SK-N-MC (cell line): ENCODE data around the gene CIB1.
A peak's percentile ranks its signal among the peaks of the same experiment; 100 is the strongest.

Experiments
- DNase-seq: peaks from one replicate; pipeline ENCODE4 v3.0.0-alpha.2; 2011; ENCODE audit warnings: low read depth, low spot score
- H3K27ac ChIP-seq: fragments of 200-600 bp; sonication (generic); 2 replicates; pipeline ENCODE4 v1.5.1; 2016; ENCODE audit warnings: mixed run types
- H3K36me3 ChIP-seq: fragments of 200-600 bp; sonication (generic); 2 replicates; pipeline ENCODE4 v1.6.1; 2017; ENCODE audit warnings: antibody characterized with exemption, low read length, mixed read lengths; ENCODE audit not compliant: insufficient read depth
- H3K4me3 ChIP-seq: fragments of 200-600 bp; sonication (generic); 2 replicates; pipeline ENCODE4 v1.5.1; 2016
- H3K9ac ChIP-seq: fragments of 200-600 bp; sonication (generic); 2 replicates; pipeline ENCODE4 v1.8.0; 2017; ENCODE audit warnings: mixed run types, mixed read lengths; ENCODE audit not compliant: insufficient read length
- H3K9me3 ChIP-seq: fragments of 200-600 bp; sonication (generic); 2 replicates; pipeline ENCODE4 v1.6.1; 2017; ENCODE audit warnings: low read depth, mild to moderate bottlenecking, antibody characterized with exemption, low read length, moderate library complexity, mixed read lengths
- EZH2 ChIP-seq: fragments of 200-600 bp; sonication (generic); IDR thresholded peaks from one replicate; pipeline ENCODE4 v1.6.1; 2017; ENCODE audit warnings: antibody characterized with exemption
- FOXP2 ChIP-seq: optimal IDR thresholded peaks from 2 replicates; pipeline ENCODE3; 2011; ENCODE audit warnings: mild to moderate bottlenecking, moderate library complexity; ENCODE audit not compliant: insufficient read depth; ENCODE audit errors: extremely low read length, control extremely low read depth
- POLR2AphosphoS5 ChIP-seq: IDR thresholded peaks from 2 replicates; pipeline ENCODE4 v1.6.1; 2012; ENCODE audit warnings: mild to moderate bottlenecking, low read depth, low read length, borderline replicate concordance

The CIB1 gene

GRCh38 chr15:90248789-90249202 is 15.1 kb upstream of the CIB1 start:
- no peak overlapping the region for H3K9ac ChIP-seq
- no peak overlapping the region for H3K27ac ChIP-seq
- DNase-seq = no peak
- H3K9me3 ChIP-seq = no peaks in the 10 kb centered on the region
- no peak overlapping the region for H3K4me3 ChIP-seq
- H3K36me3 ChIP-seq = no peaks in the 10 kb centered on the region
- TF ChIP-seq FOXP2 (no peak), POLR2AphosphoS5 (no peak), EZH2 (no peak)

- TF ChIP-seq POLR2AphosphoS5 (no peak), FOXP2 (no peak), EZH2 (no peak)
- Histone ChIP-seq H3K4me3 (no peak overlapping the region), H3K27ac (no peak overlapping the region), H3K9me3 (no peaks in the 10 kb centered on the region), H3K36me3 (no peaks in the 10 kb centered on the region), H3K9ac (no peak overlapping the region)
- DNase-seq = no peak
These were observed 10.3 kb upstream of the CIB1 start for GRCh38 chr15:90243943-90244639.

GRCh38 chr15:90241343-90242192 is 7.8 kb upstream of the CIB1 start:
- H3K9me3 ChIP-seq = no peaks in the 10 kb centered on the region
- DNase-seq = no peak
- no peak overlapping the region for H3K9ac ChIP-seq
- no peak overlapping the region for H3K4me3 ChIP-seq
- peaks cover 8% of the 10 kb centered on the region for H3K36me3 ChIP-seq
- no peak overlapping the region for H3K27ac ChIP-seq
- TF ChIP-seq EZH2 = no peak
- no peak for TF ChIP-seq FOXP2
- no peak for TF ChIP-seq POLR2AphosphoS5

GRCh38 chr15:90240856-90241255 is 7.1 kb upstream of the CIB1 start:
- DNase-seq = no peak
- no peak overlapping the region for H3K27ac ChIP-seq
- H3K9ac ChIP-seq = no peak overlapping the region
- H3K36me3 ChIP-seq = peaks cover 8% of the 10 kb centered on the region
- no peak for TF ChIP-seq EZH2
- TF ChIP-seq FOXP2 = no peak
- no peak for TF ChIP-seq POLR2AphosphoS5
- no peaks in the 10 kb centered on the region for H3K9me3 ChIP-seq
- no peak overlapping the region for H3K4me3 ChIP-seq

GRCh38 chr15:90239371-90239770 is 5.6 kb upstream of the CIB1 start:
- no peak for DNase-seq
- H3K36me3 ChIP-seq = peaks cover 8% of the 10 kb centered on the region
- no peak overlapping the region for H3K27ac ChIP-seq
- H3K4me3 ChIP-seq = no peak overlapping the region
- no peak overlapping the region for H3K9ac ChIP-seq
- no peaks in the 10 kb centered on the region for H3K9me3 ChIP-seq
- TF ChIP-seq EZH2 (no peak), FOXP2 (no peak), POLR2AphosphoS5 (no peak)

GRCh38 chr15:90234096-90234988 is 601 bp upstream of the CIB1 start, which contains the start of gene GDPGP1:
Gene GDPGP1, plus strand, starts transcription at chr15:90234209. Its CDS starts 6,700 bp downstream, at chr15:90240909.
- DNase-seq = no peak
- Histone ChIP-seq H3K9me3 (no peaks in the 10 kb centered on the region), H3K36me3 (peaks cover 8% of the 10 kb centered on the region), H3K27ac (no peak within 1 kb of the TSS), H3K9ac (peak within 1 kb of the TSS; percentile 70), H3K4me3 (peak within 1 kb of the TSS; percentile 87)
- TF ChIP-seq POLR2AphosphoS5 (peak; percentile 83), EZH2 (no peak)

GRCh38 chr15:90232941-90233386 is 777 bp downstream of the CIB1 start:
- no peak for DNase-seq
- peak overlapping the region; percentile 70 for H3K9ac ChIP-seq
- H3K9me3 ChIP-seq = no peaks in the 10 kb centered on the region
- peak overlapping the region; percentile 87 for H3K4me3 ChIP-seq
- no peak overlapping the region for H3K27ac ChIP-seq
- H3K36me3 ChIP-seq = no peaks in the 10 kb centered on the region
- TF ChIP-seq FOXP2 = no peak

GRCh38 chr15:90232196-90232595 is 1.5 kb downstream of the CIB1 start:
- Histone ChIP-seq H3K27ac (no peak overlapping the region), H3K36me3 (no peaks in the 10 kb centered on the region), H3K9me3 (no peaks in the 10 kb centered on the region), H3K9ac (no peak overlapping the region), H3K4me3 (no peak overlapping the region)
- TF ChIP-seq POLR2AphosphoS5 = no peak
- no peak for TF ChIP-seq FOXP2
- no peak for TF ChIP-seq EZH2
- DNase-seq = no peak
